GM03348 (cell line): ENCODE data around the gene LIMD2.

Experiments used
- DNase-seq: peaks from one replicate; pipeline ENCODE4 v3.0.0; 2012; ENCODE audit warnings: low spot score

The LIMD2 gene

GRCh38 chr17:63681530-63681929 lies 18.4 kb downstream of the LIMD2 start:
- DNase-seq, result no peak

GRCh38 chr17:63680700-63681099 lies 19.2 kb downstream of the LIMD2 start:
- DNase-seq, result no peak

DNA sequence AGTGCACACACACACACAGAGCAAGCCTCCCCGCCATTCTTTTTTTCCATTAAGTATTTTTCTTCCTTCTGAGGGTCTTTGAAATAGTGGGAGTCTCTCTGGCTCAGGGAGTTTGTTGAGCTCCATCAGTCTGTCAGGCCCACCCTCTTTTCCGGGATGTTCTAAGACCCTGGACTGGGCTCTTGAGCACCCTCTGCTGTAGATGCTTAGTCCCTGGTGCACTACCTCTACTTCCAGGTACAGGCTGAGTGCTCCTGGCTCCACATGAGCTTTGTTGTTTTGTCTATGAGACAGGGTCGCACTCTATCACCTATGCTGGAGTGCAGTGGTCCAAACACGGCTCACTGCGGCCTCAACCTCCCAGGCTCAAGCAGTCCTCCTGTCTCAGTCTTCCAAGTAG lies 20.7 kb downstream of the LIMD2 start:
- DNase-seq, result no peak

DNA sequence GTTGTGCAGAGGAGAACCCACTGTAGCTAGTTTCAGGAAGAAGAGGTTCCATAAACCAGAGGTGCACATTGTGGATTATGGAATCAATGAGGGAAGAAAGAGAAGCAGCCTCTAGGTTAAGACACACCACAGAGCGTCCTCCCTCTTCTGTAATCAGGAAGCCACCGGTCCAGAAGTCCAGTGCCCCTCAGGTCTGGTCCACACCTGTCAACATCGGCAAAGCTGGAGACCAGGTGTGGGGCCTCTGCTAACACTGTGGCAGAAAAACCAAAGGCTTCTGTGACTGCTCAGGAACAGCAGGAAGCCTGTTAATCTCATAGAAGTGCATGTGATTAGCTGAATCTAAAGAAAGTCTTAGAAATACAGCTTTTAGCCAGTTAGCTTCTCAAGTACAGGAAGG lies 23.3 kb downstream of the LIMD2 start:
- DNase-seq, result no peak

DNA sequence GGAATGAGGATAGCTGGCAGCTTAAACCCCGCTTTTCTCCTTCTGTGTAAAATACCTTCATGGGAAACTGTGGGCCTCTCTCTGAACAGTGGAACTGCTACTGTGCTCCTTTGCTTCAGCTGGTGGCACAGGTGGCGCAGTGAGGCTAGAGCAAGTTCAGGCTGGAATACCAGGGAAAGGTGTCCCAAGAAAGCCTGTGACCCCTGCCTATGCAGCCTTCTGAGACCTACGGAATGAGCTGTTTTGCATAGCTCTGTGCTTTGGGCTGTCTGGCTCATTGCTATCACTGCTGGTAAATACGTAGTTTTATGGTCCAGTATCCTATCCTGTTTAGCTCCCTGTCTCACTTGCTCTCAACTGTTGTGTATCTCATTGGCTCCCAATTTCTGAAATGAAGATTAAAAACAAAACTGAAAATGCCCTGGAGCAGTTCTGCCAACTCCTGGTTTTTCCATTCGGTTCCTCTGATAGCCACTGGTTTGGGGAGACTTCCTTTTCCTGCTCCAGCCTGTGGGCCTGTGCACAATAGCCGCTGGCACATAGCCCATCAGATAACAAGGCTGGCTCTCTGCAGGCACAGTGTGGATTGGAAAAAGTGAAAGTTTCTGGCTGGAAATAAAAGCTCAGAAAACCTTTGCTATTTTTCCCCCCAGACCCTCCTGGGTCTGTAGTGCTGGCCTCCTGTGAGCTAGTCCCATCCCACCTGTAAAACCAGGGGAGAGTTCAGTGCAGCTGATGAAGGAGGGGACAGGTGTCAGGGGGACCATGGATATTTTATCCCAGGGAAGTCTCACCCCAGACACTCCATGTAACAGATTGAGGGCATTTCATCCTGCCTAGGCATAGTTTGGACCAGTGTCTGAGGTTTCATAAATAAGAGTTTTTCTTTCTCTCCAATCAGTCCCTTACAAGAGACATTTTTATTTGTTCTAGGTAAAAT lies 24.0 kb downstream of the LIMD2 start:
- DNase-seq, result peak; percentile 85

- no peak for DNase-seq
Measured at GRCh38 chr17:63675231-63675606, 24.7 kb downstream of the LIMD2 start.

DNA sequence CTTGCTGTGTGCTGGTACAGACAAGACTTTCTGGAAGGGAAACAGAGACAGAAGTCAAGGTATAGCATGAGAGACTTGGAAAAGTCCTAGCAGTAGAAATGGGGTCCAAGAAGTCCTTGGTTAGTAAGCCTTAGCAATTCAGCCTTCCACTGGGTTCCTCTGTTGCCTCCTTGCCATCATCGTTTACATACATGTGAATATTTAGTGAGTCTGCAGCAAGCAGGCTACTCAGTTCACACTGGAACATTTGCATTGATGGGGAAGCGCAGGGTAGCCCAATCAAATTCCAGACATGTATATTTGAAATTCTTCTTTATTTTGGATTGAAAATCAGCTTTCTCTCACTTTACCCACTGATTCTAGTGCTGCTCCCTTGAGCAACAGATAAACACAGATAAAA lies 27.1 kb downstream of the LIMD2 start:
- DNase-seq, result no peak

GRCh38 chr17:63665527-63666214 lies 34.3 kb downstream of the LIMD2 start:
- no peak for DNase-seq

DNA sequence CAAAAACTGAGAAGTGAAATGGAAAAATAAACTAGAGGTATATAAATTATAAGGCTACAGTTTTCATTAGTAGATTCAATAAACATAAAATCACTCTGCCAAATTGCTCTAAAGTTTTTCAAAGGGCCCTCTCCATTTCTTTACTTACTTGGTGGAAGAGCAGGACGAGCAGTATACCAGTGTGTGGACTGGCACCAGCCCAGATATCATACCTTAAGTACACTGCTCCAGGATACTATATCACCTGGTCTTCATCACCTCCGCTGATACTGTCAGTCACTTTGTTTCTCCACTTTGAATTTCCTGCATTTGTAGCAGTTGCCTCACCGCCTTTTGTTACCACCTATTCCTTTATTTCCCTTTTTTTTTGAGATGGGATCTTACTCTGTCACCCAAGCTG lies 40.1 kb downstream of the LIMD2 start:
- no peak for DNase-seq

- no peak for DNase-seq
Measured at GRCh38 chr17:63658366-63658765, 41.6 kb downstream of the LIMD2 start.

GRCh38 chr17:63657786-63658185 lies 42.1 kb downstream of the LIMD2 start:
- no peak for DNase-seq

- DNase-seq, result no peak
Measured at GRCh38 chr17:63653050-63653449, 46.9 kb downstream of the LIMD2 start.

DNA sequence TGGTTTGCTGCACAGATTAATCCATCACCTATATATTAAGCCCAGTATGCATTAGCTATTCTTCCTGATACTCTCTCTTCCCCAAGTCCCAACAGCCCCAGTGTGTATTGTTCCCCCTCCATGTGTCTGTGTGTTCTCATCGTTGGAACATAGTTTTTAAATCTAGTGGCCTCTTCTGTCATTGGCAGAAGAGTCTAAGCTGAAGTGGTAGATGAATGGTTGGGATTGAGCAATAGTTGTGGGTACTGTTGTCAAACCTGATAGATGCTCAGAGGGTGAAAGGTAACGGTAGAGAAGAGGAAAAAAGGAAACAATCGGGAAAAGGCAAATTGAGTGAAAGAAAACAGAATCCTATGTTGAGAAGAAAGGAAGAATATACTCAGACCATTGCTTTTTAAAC lies 47.8 kb downstream of the LIMD2 start:
- DNase-seq, result no peak

GRCh38 chr17:63649813-63650212 lies 50.1 kb downstream of the LIMD2 start:
- no peak for DNase-seq

- DNase-seq, result peak; percentile 19
Measured at GRCh38 chr17:63647936-63648335, 52.0 kb downstream of the LIMD2 start.

GRCh38 chr17:63647065-63647725 lies 52.7 kb downstream of the LIMD2 start:
- DNase-seq, result peak; percentile 48

DNA sequence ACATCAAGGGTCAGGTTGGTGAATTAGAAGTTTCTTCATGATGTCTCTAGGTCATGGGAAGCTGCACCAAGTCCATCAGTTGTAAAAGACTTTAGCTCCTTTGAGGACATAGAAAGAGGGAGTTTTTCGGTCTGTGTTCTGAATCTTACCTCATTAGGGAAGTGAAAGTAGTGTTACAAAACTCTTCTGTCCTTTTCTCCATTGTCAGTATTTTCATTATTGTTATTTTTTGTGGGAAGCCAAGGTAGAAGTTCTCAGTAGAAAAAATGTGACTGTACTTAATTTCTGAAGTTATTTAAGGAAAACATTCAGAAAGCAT lies 53.5 kb downstream of the LIMD2 start:
- no peak for DNase-seq
